ENCODE data around the gene SNN.

GRCh38 chr16:11632455-11632939, 35.8 kb upstream of the SNN start:
- TF ChIP-seq POLR2A (IDR thresholded peaks at IDR 0.05) (no peak), CTCF (IDR thresholded peaks at IDR 0.05 in 8 of 11, conservative IDR thresholded peaks at IDR 0.05 in 3 of 11) (no peak), POLR2AphosphoS5 (IDR thresholded peaks at IDR 0.05) (peak; percentile 67 to 81 (median 75))
